DND-41 (cell line): ENCODE results near the gene SLC35D1.

Experiments
- CTCF ChIP-seq: IDR thresholded peaks from 2 replicates; pipeline ENCODE4 v1.5.1; 2012; ENCODE audit warnings: borderline replicate concordance, low read length, moderate library complexity, mild to moderate bottlenecking; ENCODE audit not compliant: poor library complexity, severe bottlenecking; ENCODE audit errors: extremely low read depth
- EZH2 ChIP-seq: IDR thresholded peaks from 3 replicates; pipeline ENCODE4 v1.6.1; 2012; ENCODE audit warnings: borderline replicate concordance, low read depth, mild to moderate bottlenecking, moderate library complexity, low read length, inconsistent platforms; ENCODE audit not compliant: severe bottlenecking

- TF ChIP-seq CTCF (no peak), EZH2 (no peak)
Observed at GRCh38 chr1:67088440-67088839, 34.5 kb upstream of the SLC35D1 start.
